Ovary (tissue), 9 donors: Measurements from ENCODE around the gene PLET1. TPM values are rescaled to one million over a fixed set of nuclear protein-coding genes. Genes with fewer than 3 reads are reported as not detected.

Experiments
- DNase-seq, 5 donors: peaks; one replicate each; pipeline ENCODE4 v3.0.0-alpha.2; 2019 to 2020
- H3K27ac ChIP-seq, 2 donors: fragments of 200-600 bp; one replicate each; pipeline versions ENCODE4 v1.5.1 to v1.8.0; 2019 to 2022
- H3K27me3 ChIP-seq: fragments of 200-600 bp; one replicate; pipeline ENCODE4 v1.8.0; 2022
- H3K36me3 ChIP-seq: fragments of 200-600 bp; sonication (generic); one replicate; pipeline ENCODE4 v1.5.1; 2019
- H3K4me1 ChIP-seq: one replicate; pipeline ENCODE4 v1.8.1; 2013; ENCODE audit warnings: mild to moderate bottlenecking, moderate library complexity; ENCODE audit not compliant: insufficient read depth
- H3K4me3 ChIP-seq: fragments of 200-600 bp; sonication (generic); one replicate; pipeline ENCODE4 v1.5.1; 2017
- H3K9me3 ChIP-seq, 2 donors: fragments of 200-600 bp in 1 of 2; sonication (generic) in 1 of 2; one replicate each; pipeline versions ENCODE4 v1.5.1 to v1.8.1; 2013 to 2019; ENCODE audit warnings: mild to moderate bottlenecking in 1 of 2, moderate library complexity in 1 of 2
- CTCF ChIP-seq, 3 donors: fragments of 450-650 bp in 2 of 3; fragments of 200-600 bp in 1 of 3; IDR thresholded peaks; one replicate each; pipeline versions ENCODE4 v1.5.1 to v1.8.0; 2016 to 2022; ENCODE audit warnings: antibody characterized with exemption in 3 of 3, mild to moderate bottlenecking in 1 of 3
- EP300 ChIP-seq: sonication (generic); formaldehyde crosslinking; IDR thresholded peaks from one replicate; pipeline ENCODE4 v1.6.1; 2017; ENCODE audit warnings: antibody characterized with exemption
- POLR2A ChIP-seq: fragments of 450-650 bp; IDR thresholded peaks from one replicate; pipeline ENCODE4 v1.6.1; 2017; ENCODE audit warnings: antibody characterized with exemption, mild to moderate bottlenecking, moderate library complexity
- WGBS, 3 donors: extraction: QIAGEN DNeasy Blood & Tissue Kit in 1 of 3; methylation state at CpG; one replicate each; pipeline versions ENCODE4 v1.1.5 to v1.1.7; 2013 to 2017; 5-methylcytosine and 5-hydroxymethylcytosine counted together
- intact Hi-C, 4 donors: fragments of 100-400 bp; cut with DNase I; formaldehyde crosslinking; loops; one replicate each; pipeline versions ENCODE4 v1.11.0 to v1.15.1; 2022 to 2023
- polyA plus RNA-seq, 2 donors: library from polyadenylated mRNA; stranded (reverse); fragments of 200-250 nt in 1 of 2; fragments of 350-450 nt in 1 of 2; fragmentation: Illumina TruSeq in 1 of 2; extraction: RNeasy Lipid Tissue Mini Kit (QIAGEN cat#74804) in 1 of 2; gene quantifications; one replicate each; pipeline ENCODE4 v1.2.3, GENCODE V29; 2013 to 2014
- total RNA-seq, 7 donors: library from RNA; depleted of rRNA in 2 of 7; stranded (reverse); fragments of >200 nt in 2 of 7; fragmentation: NEBNext Ultra II Directional in 3 of 7; extraction: Animal tissue kit (Norgen Biotek cat#: 25700) in 3 of 7; gene quantifications; one replicate each; pipeline versions ENCODE4 v1.1.0 to v1.2.4, GENCODE V29; 2016 to 2023
- donor health status: DM: no; HTN: no; CAD: no; lungs with moderate emphysema.
- donor health status: DM: no; HTN: no; CAD: no.
- donor health status: Bipolar disorder and iron deficiency.
- donor health status: DM: yes; HTN: yes; CAD: no.
- donor health status: DM: no; HTN: no; CAD: no.
- donor health status: DM: yes; HTN: yes; CAD: no.

Gene PLET1
- total and polyA plus RNA-seq, 9 donors: not detected

GRCh38 chr11:112277029-112277428 is 16.4 kb upstream of the PLET1 start:
- H3K27ac ChIP-seq: no peak overlapping the region
- no peaks in the 10 kb centered on the region for H3K36me3 ChIP-seq
- no peaks in the 10 kb centered on the region for H3K27me3 ChIP-seq
- intact Hi-C loops: loop anchor here in 1 of 4 donors (5.0 kb wide), 1 partner anchor 55 kb away; no protein-coding TSS in a partner anchor
- H3K4me3 ChIP-seq: no peak overlapping the region
- no peaks in the 10 kb centered on the region for H3K4me1 ChIP-seq
- TF ChIP-seq CTCF (IDR thresholded peaks at IDR 0.05): no peak
- TF ChIP-seq POLR2A: no peak
- no peak for TF ChIP-seq EP300
- no peak for DNase-seq
- 30 to 86% (median 79%) methylated on average over 1 of the region's 1 CpG for WGBS, 3 donors
- no peaks in the 10 kb centered on the region for H3K9me3 ChIP-seq

GRCh38 chr11:112274007-112274783 is 13.5 kb upstream of the PLET1 start:
- no peak for DNase-seq
- TF ChIP-seq CTCF (IDR thresholded peaks at IDR 0.05) (no peak), POLR2A (no peak), EP300 (no peak)
- H3K9me3 ChIP-seq: no peaks in the 10 kb centered on the region
- no peaks in the 10 kb centered on the region for H3K27me3 ChIP-seq
- 95 to 98% (median 96%) methylated on average over 7 of the region's 7 CpGs for WGBS, 3 donors
- H3K4me3 ChIP-seq: no peak overlapping the region
- H3K27ac ChIP-seq: no peak overlapping the region
- no peaks in the 10 kb centered on the region for H3K36me3 ChIP-seq
- H3K4me1 ChIP-seq: no peaks in the 10 kb centered on the region
- intact Hi-C loops: no loop called here

GRCh38 chr11:112273066-112273465 is 12.4 kb upstream of the PLET1 start:
- H3K36me3 ChIP-seq: no peaks in the 10 kb centered on the region
- H3K27ac ChIP-seq: no peak overlapping the region
- H3K9me3 ChIP-seq: no peaks in the 10 kb centered on the region
- DNase-seq: no peak
- intact Hi-C loops: no loop called here
- no peaks in the 10 kb centered on the region for H3K27me3 ChIP-seq
- no peak overlapping the region for H3K4me3 ChIP-seq
- 95 to 100% (median 100%) methylated on average over 1 of the region's 1 CpG for WGBS, 3 donors
- TF ChIP-seq EP300 (no peak), POLR2A (no peak), CTCF (IDR thresholded peaks at IDR 0.05) (no peak)
- H3K4me1 ChIP-seq: no peaks in the 10 kb centered on the region

- intact Hi-C loops: no loop called here
- 90 to 95% (median 93%) methylated on average over 4 of the region's 4 CpGs for WGBS, 3 donors
- no peaks in the 10 kb centered on the region for H3K9me3 ChIP-seq
- H3K27ac ChIP-seq: no peak overlapping the region
- no peaks in the 10 kb centered on the region for H3K36me3 ChIP-seq
- TF ChIP-seq POLR2A: no peak
- no peak for TF ChIP-seq CTCF (IDR thresholded peaks at IDR 0.05)
- no peak for TF ChIP-seq EP300
- H3K4me3 ChIP-seq: no peak overlapping the region
- no peaks in the 10 kb centered on the region for H3K27me3 ChIP-seq
- no peak for DNase-seq
- peaks cover 2% of the 10 kb centered on the region for H3K4me1 ChIP-seq
These were observed 10.6 kb upstream of the PLET1 start for GRCh38 chr11:112271242-112271641.
